GM12865 (cell line): ENCODE results near the gene CHD2.

Source experiments
- DNase-seq: peaks from one replicate; pipeline ENCODE4 v3.0.0; 2010; ENCODE audit warnings: low read depth
- H3K4me3 ChIP-seq: 2 replicates; pipeline ENCODE4 v1.5.1; 2011; ENCODE audit warnings: mild to moderate bottlenecking, low read depth, low read length, control low read depth
- TF ChIP-seq, protein P1 (sequence below): IDR thresholded peaks from 2 replicates; pipeline ENCODE4 v1.5.1; 2011; ENCODE audit warnings: low read length, control low read depth, low read depth, inconsistent platforms; ENCODE audit not compliant: insufficient read depth; ENCODE audit errors: missing control alignments

Gene CHD2

DNA sequence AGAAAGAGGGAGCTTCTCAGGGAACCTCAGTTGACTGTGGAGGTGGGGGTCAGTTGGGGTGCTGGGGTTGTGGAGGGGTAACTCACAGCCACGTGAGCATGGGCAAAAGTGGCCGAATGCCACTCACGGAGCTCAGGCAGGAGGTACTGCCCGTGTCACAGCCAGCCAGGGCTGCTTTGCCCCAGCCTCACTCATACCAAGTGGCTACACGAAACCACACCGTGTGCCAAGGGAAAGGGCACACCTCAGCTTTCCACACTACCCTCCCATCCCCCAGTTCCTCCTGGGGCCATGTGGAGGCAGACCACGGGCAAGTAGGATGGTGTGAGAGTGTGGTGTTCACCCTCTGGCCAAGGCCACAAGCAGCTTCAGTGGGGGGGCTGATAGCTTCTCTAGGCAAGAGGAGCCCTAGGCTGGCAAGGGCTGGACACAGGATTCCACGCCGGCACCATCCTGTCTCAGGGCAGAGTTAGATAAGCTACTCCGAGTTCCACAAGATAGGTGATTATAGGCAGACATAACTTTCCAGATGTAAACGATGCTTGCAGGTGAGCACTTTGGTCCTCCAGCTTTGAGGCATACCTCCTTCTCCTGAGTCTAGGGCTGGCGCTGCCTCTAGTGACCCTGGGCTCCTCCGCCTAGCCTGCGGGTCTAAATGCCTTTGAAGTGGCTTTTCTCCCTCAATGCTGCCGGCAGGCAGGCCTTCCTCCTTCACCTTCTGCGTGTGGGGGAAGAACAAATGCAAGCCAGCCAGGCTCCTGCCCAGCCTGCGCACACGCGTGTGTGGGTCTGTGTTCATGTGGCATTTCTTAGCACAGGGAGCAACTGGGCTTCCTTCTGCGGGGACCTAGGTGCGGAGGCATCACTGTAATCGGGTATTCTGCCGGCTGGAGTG is 163.9 kb downstream of the CHD2 start:
- TF ChIP-seq, protein P1, sequence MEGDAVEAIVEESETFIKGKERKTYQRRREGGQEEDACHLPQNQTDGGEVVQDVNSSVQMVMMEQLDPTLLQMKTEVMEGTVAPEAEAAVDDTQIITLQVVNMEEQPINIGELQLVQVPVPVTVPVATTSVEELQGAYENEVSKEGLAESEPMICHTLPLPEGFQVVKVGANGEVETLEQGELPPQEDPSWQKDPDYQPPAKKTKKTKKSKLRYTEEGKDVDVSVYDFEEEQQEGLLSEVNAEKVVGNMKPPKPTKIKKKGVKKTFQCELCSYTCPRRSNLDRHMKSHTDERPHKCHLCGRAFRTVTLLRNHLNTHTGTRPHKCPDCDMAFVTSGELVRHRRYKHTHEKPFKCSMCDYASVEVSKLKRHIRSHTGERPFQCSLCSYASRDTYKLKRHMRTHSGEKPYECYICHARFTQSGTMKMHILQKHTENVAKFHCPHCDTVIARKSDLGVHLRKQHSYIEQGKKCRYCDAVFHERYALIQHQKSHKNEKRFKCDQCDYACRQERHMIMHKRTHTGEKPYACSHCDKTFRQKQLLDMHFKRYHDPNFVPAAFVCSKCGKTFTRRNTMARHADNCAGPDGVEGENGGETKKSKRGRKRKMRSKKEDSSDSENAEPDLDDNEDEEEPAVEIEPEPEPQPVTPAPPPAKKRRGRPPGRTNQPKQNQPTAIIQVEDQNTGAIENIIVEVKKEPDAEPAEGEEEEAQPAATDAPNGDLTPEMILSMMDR: no peak
- DNase-seq: no peak
- no peak overlapping the region for H3K4me3 ChIP-seq

DNA sequence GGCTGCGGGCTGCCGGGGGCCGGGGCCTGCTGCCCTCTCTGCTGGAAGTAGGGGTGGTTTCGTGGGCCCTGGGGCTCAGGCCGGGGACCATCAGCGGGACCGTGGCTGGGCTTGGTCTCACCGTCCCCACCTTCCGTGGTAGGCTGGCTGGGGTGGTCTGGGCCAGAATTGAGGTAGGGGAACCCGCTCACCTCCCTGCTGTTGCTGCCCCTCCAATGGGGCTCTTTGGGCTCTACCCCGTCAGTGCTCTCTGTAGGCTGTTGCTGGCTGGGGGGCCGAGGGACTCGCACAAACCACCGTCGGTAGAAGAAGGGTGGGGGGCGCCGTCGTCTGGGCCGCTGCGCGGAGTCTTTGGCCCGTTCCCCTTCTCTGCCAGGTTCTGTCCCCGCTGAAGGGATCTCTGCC is 165.5 kb downstream of the CHD2 start:
- TF ChIP-seq, protein P1: no peak
- DNase-seq: no peak

DNA sequence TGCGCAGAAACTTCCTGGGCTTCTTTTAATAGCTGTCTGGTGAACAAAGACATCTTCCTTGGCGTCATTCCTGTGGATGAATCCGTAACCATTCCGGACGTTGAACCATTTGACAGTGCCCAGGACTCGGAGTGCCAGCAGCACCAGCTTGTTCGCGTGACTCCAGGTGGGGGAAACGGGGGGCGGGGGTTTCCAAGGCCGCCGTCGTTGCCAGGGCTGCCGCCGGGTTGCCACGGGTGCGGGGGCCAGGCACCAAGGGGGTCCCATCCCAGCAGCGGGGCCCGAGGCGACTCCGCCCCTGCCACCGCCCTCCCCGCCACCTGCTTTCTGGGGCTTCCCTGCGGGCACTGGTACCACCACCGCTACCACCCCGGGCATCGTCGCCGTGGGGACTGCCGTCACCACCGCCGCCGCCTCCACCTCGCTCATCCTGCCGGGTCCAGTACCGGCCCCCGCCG is 166.1 kb downstream of the CHD2 start:
- no peak overlapping the region for H3K4me3 ChIP-seq
- TF ChIP-seq, protein P1: no peak
- no peak for DNase-seq

More for the DNA sequence above, 165.5 kb downstream of the CHD2 start:
- H3K4me3 ChIP-seq: no peak overlapping the region

DNA sequence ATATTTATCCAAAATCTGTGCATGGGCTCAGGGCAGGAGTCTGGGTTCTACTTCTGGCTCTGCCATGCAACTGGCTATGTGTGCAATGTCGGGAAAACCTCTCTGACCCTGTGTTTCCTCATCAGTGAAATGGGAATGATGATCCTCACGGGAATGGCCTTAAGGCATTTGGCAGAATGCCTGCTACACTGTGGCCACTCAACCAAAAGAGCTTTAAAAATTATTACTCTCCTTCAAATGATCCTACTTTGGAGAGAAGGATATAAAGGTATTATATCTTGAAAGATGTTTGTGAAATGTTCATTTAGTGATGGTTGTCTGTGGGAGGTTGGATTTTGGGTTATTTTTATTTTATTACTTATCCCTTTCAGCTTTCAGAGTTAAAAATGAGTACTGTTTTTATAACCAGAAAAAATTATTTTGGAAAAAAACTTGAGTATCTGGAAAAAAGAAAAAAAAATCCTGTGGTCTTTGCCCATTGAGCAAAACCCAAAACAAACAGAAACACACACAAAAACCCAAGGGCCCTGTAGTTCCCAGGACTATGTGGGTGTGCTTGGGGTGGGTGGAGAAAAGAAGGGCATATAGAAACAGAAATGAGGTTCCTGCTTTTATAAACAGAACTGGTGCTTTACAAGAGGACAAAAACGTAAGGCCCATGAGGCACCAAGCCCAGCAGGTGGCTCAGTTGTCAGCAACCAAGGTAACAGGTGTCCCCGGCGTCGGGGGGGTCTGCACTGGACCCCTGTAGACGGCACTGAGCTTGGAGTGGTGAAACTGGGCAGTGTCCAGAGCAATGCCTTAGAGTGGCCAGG is 166.9 kb downstream of the CHD2 start:
- no peak overlapping the region for H3K4me3 ChIP-seq
- DNase-seq: no peak
- TF ChIP-seq, protein P1: no peak

DNA sequence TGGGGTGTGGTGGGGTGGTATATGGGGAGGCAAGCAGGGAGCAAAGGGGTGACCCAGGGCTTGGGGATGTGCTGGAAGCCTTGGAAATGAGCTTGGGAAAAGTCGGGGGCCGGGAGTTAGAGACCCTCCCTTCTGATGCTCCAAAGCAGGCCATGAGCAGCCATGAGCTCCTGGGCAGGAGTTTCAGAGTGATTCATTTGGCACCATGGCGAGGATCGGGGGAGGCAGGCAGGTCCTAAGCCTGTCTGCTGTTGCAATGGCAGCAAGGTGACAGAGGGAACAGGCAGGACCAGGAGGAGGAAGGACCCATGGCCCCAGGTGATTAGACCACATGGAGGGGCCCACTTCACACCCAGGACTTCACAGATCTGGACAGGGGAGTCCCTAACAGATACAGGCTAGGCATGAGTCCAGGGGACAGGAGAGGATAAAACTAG is 167.5 kb downstream of the CHD2 start:
- TF ChIP-seq, protein P1: no peak
- no peak overlapping the region for H3K4me3 ChIP-seq
- DNase-seq: no peak

DNA sequence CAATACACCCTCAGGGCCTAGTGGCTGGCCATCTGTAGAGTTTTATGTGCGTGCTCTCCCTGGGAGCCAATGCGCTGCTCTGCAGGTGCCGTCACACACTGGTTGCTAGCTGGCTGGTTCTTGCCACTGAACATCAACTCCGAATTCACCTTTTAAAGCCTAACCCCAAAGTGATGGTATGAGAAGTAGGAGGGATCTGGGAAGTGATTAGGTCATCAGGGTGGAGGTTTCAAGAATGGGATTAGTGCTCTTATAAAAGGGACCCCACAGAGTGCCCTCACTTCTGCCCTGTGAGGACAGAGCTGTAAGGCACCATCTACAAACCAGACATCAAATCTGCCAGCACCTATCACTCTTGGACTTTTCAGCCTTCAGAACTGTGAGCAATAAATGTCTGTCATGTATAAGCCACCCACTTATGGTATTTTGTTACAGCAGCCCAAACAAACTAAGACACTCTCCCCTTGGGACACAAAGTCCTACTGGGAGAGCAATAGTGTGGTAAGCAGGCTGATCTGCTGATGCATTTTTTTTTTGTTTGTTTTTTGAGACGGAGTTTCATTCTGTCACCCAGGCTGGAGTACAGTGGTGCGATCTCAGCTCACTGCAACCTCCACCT is 168.6 kb downstream of the CHD2 start:
- TF ChIP-seq, protein P1: no peak
- no peak for DNase-seq
- no peak overlapping the region for H3K4me3 ChIP-seq
